Activated T-cell treated with anti-CD3 and anti-CD28 coated beads, Interleukin-2, amount 50 U/mL, for 72 hours (primary cell): ENCODE measurements around the gene RAD23A. TPM values are rescaled to one million over a fixed set of nuclear protein-coding genes. Genes with fewer than 3 reads are reported as not detected.
"Not testable (repeated sequence)": the region's sequence is repeated elsewhere in the genome, so short reads cannot be mapped to it uniquely, and the experiment has no call there.

Experiments
- ATAC-seq, 2 donors: fragments of 150-1000 bp; cut with Tn5 transposase; replicated peaks in 1 of 2; 2 replicates each; pipeline ENCODE4 v1.10.0; 2021; ENCODE audit warnings: moderate library complexity in 2 of 2, mild to moderate bottlenecking in 1 of 2
- DNase-seq, 2 donors: peaks; one replicate each; pipeline ENCODE4 v3.0.0; 2021 to 2022; ENCODE audit warnings: mixed read lengths in 1 of 2
- H3K27ac Mint-ChIP-seq: one replicate; pipeline ENCODE4 v1.8.0; 2022; ENCODE audit warnings: mild to moderate bottlenecking, moderate library complexity, mixed read lengths
- H3K27me3 Mint-ChIP-seq: one replicate; pipeline ENCODE4 v1.8.0; 2022; ENCODE audit warnings: low read depth, mixed read lengths
- H3K36me3 Mint-ChIP-seq, 2 donors: one replicate each; pipeline ENCODE4 v1.8.0; 2022; ENCODE audit warnings: mixed read lengths in 2 of 2, mild to moderate bottlenecking in 1 of 2; ENCODE audit not compliant: insufficient read depth in 2 of 2
- H3K4me1 Mint-ChIP-seq: one replicate; pipeline ENCODE4 v1.8.0; 2022; ENCODE audit warnings: low read depth, mixed read lengths
- H3K4me3 Mint-ChIP-seq, 2 donors: one replicate each; pipeline ENCODE4 v1.8.0; 2022; ENCODE audit warnings: mild to moderate bottlenecking in 2 of 2, mixed read lengths in 2 of 2, moderate library complexity in 2 of 2
- H3K9me3 Mint-ChIP-seq, 2 donors: one replicate each; pipeline ENCODE4 v1.8.0; 2022; ENCODE audit warnings: mixed read lengths in 2 of 2
- total RNA-seq, 2 donors: library from RNA; stranded (reverse); gene quantifications; one replicate each; pipeline ENCODE4 v1.2.3, GENCODE V29; 2022

RAD23A gene
- total RNA-seq, 2 donors from 2014 or later, result 159 to 189 TPM

GRCh38 chr19:12953799-12954611 is 8.3 kb downstream of the RAD23A start:
- ATAC-seq (peak; percentile 9 to 13), DNase-seq (no peak)
- peaks cover 6 to 28% of the 10 kb centered on the region in 2 donors for H3K36me3 Mint-ChIP-seq
- no peaks in the 10 kb centered on the region for H3K27me3 Mint-ChIP-seq
- H3K9me3 Mint-ChIP-seq, result no peaks in the 10 kb centered on the region
- H3K4me3 Mint-ChIP-seq, result peak overlapping the region; percentile 37 to 55
- H3K4me1 Mint-ChIP-seq, result peaks cover 56% of the 10 kb centered on the region
- peak overlapping the region; percentile 80 for H3K27ac Mint-ChIP-seq

- H3K36me3 Mint-ChIP-seq, result peaks cover 5 to 27% of the 10 kb centered on the region in 2 donors
- DNase-seq (no peak), ATAC-seq (no peak)
- H3K27ac Mint-ChIP-seq, result peak overlapping the region; percentile 80
- no peaks in the 10 kb centered on the region for H3K27me3 Mint-ChIP-seq
- peak overlapping the region; percentile 37 to 55 for H3K4me3 Mint-ChIP-seq
- peaks cover 58% of the 10 kb centered on the region for H3K4me1 Mint-ChIP-seq
- H3K9me3 Mint-ChIP-seq, result no peaks in the 10 kb centered on the region
Measured at GRCh38 chr19:12954612-12954962, 8.9 kb downstream of the RAD23A start.

GRCh38 chr19:12955575-12955974 is 9.9 kb downstream of the RAD23A start:
- not testable (repeated sequence) for H3K27me3 Mint-ChIP-seq, DNase-seq, ATAC-seq, H3K9me3 Mint-ChIP-seq
- H3K4me3 Mint-ChIP-seq, result peak overlapping the region; percentile 70 to 90
- H3K36me3 Mint-ChIP-seq, result peaks cover 1 to 19% of the 10 kb centered on the region in 2 donors
- peak overlapping the region; percentile 80 for H3K27ac Mint-ChIP-seq
- H3K4me1 Mint-ChIP-seq, result peaks cover 54% of the 10 kb centered on the region

GRCh38 chr19:12955996-12956395 is 10.3 kb downstream of the RAD23A start:
- no peak for ATAC-seq
- Mint-ChIP-seq H3K36me3 (peaks cover 1 to 19% of the 10 kb centered on the region in 2 donors), H3K4me3 (peak overlapping the region; percentile 70 to 90)

GRCh38 chr19:12956446-12957388 is 11.1 kb downstream of the RAD23A start, which contains the start of gene GADD45GIP1:
Gene GADD45GIP1, minus strand, starts transcription at chr19:12957223. Its CDS starts 11 bp downstream, at chr19:12957212.
- H3K4me1 Mint-ChIP-seq, result peaks cover 52% of the 10 kb centered on the region
- DNase-seq, result peak; percentile 90 to 91
- ATAC-seq, result peak; percentile 96
- peak within 1 kb of the TSS; percentile 90 for H3K4me3 Mint-ChIP-seq
- no peaks in the 10 kb centered on the region for H3K9me3 Mint-ChIP-seq
- peaks cover 6% of the 10 kb centered on the region for H3K27me3 Mint-ChIP-seq
- peak within 1 kb of the TSS; percentile 94 for H3K27ac Mint-ChIP-seq
- H3K36me3 Mint-ChIP-seq, result peaks cover 1 to 13% of the 10 kb centered on the region in 2 donors

More at GRCh38 chr19:12955996-12956395, 10.3 kb downstream of the RAD23A start:
- no peak for DNase-seq
- Mint-ChIP-seq H3K27ac (peak overlapping the region; percentile 80), H3K27me3 (peaks cover 6% of the 10 kb centered on the region), H3K9me3 (no peaks in the 10 kb centered on the region), H3K4me1 (peaks cover 52% of the 10 kb centered on the region)

GRCh38 chr19:12957389-12957952 is 11.8 kb downstream of the RAD23A start:
- H3K9me3 Mint-ChIP-seq, DNase-seq, H3K36me3 Mint-ChIP-seq, H3K27me3 Mint-ChIP-seq: not testable (repeated sequence)
- Mint-ChIP-seq H3K4me1 (peaks cover 46% of the 10 kb centered on the region), H3K4me3 (peak overlapping the region; percentile 90), H3K27ac (peak overlapping the region; percentile 94)
- peak; percentile 11 to 12 for ATAC-seq

- ATAC-seq (no peak), DNase-seq (no peak)
- Mint-ChIP-seq H3K4me3 (no peak overlapping the region), H3K27me3 (peaks cover 6% of the 10 kb centered on the region), H3K27ac (no peak overlapping the region), H3K9me3 (no peaks in the 10 kb centered on the region), H3K4me1 (peaks cover 29% of the 10 kb centered on the region), H3K36me3 (peaks cover 1% of the 10 kb centered on the region in 2 donors)
Measured at GRCh38 chr19:12959481-12959880, 13.8 kb downstream of the RAD23A start.

- H3K4me3 Mint-ChIP-seq, result peak overlapping the region; percentile 83 to 100
- H3K27ac Mint-ChIP-seq, result peak overlapping the region; percentile 69
- DNase-seq (peak; percentile 85 to 93), ATAC-seq (peak; percentile 95 to 96)
- H3K27me3 Mint-ChIP-seq, result peaks cover 2% of the 10 kb centered on the region
- H3K4me1 Mint-ChIP-seq, result peaks cover 20% of the 10 kb centered on the region
- H3K9me3 Mint-ChIP-seq, result no peaks in the 10 kb centered on the region
- no peaks in the 10 kb centered on the region for H3K36me3 Mint-ChIP-seq
Measured at GRCh38 chr19:12965017-12965811, 19.6 kb downstream of the RAD23A start.

GRCh38 chr19:12965812-12966135 is 20.1 kb downstream of the RAD23A start:
- Mint-ChIP-seq H3K27ac (no peak overlapping the region), H3K9me3 (no peaks in the 10 kb centered on the region)
- ATAC-seq, result no peak

GRCh38 chr19:12967907-12968306 is 22.2 kb downstream of the RAD23A start:
- no peak overlapping the region for H3K27ac Mint-ChIP-seq
- H3K9me3 Mint-ChIP-seq, result no peaks in the 10 kb centered on the region
- H3K36me3 Mint-ChIP-seq, result no peaks in the 10 kb centered on the region
- H3K27me3 Mint-ChIP-seq, result no peaks in the 10 kb centered on the region
- no peak overlapping the region for H3K4me3 Mint-ChIP-seq
- peaks cover 24% of the 10 kb centered on the region for H3K4me1 Mint-ChIP-seq
- DNase-seq (no peak), ATAC-seq (no peak)

More at GRCh38 chr19:12965812-12966135, 20.1 kb downstream of the RAD23A start:
- Mint-ChIP-seq H3K4me1 (peaks cover 24% of the 10 kb centered on the region), H3K36me3 (no peaks in the 10 kb centered on the region), H3K4me3 (peak overlapping the region; percentile 83 to 100), H3K27me3 (no peaks in the 10 kb centered on the region)
- DNase-seq, result no peak

- Mint-ChIP-seq H3K27me3 (no peaks in the 10 kb centered on the region), H3K27ac (no peak within 1 kb of the TSS), H3K9me3 (no peaks in the 10 kb centered on the region), H3K4me1 (peaks cover 24% of the 10 kb centered on the region), H3K4me3 (peak within 1 kb of the TSS in 1 of 2 donors; percentile 16), H3K36me3 (no peaks in the 10 kb centered on the region)
- ATAC-seq (no peak), DNase-seq (no peak)
Measured at GRCh38 chr19:12969292-12969988, 23.8 kb downstream of the RAD23A start, which contains the start of gene DAND5. Gene DAND5, plus strand, starts transcription at chr19:12969576. Its CDS starts 85 bp downstream, at chr19:12969661.
